ENCODE results near the gene DRAP1.

DNA sequence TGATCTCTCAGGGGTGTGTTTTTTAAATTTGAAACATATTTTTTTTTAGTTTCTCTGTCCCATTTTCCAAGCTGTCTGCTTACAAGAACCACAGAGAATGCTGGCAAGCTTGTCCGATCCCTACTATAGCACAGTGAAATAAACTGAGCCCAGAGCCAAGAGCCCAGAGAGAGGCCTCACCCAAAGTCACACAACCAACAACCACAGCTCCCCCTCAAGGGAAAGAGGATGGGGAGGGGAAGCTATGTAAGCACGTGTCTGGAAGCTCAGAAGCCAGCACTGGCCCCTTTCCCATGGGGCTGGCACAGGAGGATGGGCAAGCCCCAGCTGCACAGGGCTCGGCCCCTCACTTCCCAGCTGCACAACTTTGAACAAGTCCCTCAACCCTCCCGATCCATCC, 39.1 kb downstream of the DRAP1 start:
- TF ChIP-seq, protein P1, sequence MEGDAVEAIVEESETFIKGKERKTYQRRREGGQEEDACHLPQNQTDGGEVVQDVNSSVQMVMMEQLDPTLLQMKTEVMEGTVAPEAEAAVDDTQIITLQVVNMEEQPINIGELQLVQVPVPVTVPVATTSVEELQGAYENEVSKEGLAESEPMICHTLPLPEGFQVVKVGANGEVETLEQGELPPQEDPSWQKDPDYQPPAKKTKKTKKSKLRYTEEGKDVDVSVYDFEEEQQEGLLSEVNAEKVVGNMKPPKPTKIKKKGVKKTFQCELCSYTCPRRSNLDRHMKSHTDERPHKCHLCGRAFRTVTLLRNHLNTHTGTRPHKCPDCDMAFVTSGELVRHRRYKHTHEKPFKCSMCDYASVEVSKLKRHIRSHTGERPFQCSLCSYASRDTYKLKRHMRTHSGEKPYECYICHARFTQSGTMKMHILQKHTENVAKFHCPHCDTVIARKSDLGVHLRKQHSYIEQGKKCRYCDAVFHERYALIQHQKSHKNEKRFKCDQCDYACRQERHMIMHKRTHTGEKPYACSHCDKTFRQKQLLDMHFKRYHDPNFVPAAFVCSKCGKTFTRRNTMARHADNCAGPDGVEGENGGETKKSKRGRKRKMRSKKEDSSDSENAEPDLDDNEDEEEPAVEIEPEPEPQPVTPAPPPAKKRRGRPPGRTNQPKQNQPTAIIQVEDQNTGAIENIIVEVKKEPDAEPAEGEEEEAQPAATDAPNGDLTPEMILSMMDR (IDR thresholded peaks at IDR 0.05; ENCODE audit: low read length) = no peak
- TF ChIP-seq EZH2 (optimal IDR thresholded peaks at IDR 0.05; ENCODE audit: low read depth, low read length) = no peak

All from MM.1S (cell line).